ENCODE measurements around the gene TNFSF10.

Gene TNFSF10

GRCh38 chr3:172517859-172518466, 5.3 kb downstream of the TNFSF10 start:
- H3K4me3 ChIP-seq (ENCODE audit: low read depth in 1 of 2, low read length in 2 of 2) = peak overlapping the region; percentile 23 to 68; a peak in 3 of 4 replicates
- peaks cover 88% of the 10 kb centered on the region for H3K4me1 ChIP-seq (ENCODE audit: insufficient read depth, low read length)

GRCh38 chr3:172516318-172517214, 6.7 kb downstream of the TNFSF10 start:
- ATAC-seq (ENCODE audit: insufficient read depth, low read depth) (0 out of 3 replicates have a peak, but pooled peaks have one; percentile 10), DNase-seq (peak; percentile 61)
- no peak overlapping the region for H2AFZ ChIP-seq (ENCODE audit: low read depth, low read length)
- peaks cover 99% of the 10 kb centered on the region for H3K4me1 ChIP-seq (ENCODE audit: insufficient read depth, low read length)
- no peaks in the 10 kb centered on the region for H3K27me3 ChIP-seq (ENCODE audit: insufficient read depth, low read length, poor library complexity)
- H3K27ac ChIP-seq (ENCODE audit: low read length) = peak overlapping the region; percentile 92
- H3K9me3 ChIP-seq (ENCODE audit: insufficient read depth, low read length, severe bottlenecking) = no peaks in the 10 kb centered on the region
- peaks cover 87% of the 10 kb centered on the region for H3K79me2 ChIP-seq (ENCODE audit: insufficient read depth, low read length)
- H3K9ac ChIP-seq (ENCODE audit: low read depth, low read length) = peak overlapping the region; percentile 79
- H4K20me1 ChIP-seq (ENCODE audit: insufficient read depth, low read length) = no peaks in the 10 kb centered on the region; the same call in 1 of the 2 replicates
- no peak for TF ChIP-seq EZH2 (IDR thresholded peaks at IDR 0.05; ENCODE audit: borderline replicate concordance, low read depth, low read length, severe bottlenecking)
- TF ChIP-seq, protein P1, sequence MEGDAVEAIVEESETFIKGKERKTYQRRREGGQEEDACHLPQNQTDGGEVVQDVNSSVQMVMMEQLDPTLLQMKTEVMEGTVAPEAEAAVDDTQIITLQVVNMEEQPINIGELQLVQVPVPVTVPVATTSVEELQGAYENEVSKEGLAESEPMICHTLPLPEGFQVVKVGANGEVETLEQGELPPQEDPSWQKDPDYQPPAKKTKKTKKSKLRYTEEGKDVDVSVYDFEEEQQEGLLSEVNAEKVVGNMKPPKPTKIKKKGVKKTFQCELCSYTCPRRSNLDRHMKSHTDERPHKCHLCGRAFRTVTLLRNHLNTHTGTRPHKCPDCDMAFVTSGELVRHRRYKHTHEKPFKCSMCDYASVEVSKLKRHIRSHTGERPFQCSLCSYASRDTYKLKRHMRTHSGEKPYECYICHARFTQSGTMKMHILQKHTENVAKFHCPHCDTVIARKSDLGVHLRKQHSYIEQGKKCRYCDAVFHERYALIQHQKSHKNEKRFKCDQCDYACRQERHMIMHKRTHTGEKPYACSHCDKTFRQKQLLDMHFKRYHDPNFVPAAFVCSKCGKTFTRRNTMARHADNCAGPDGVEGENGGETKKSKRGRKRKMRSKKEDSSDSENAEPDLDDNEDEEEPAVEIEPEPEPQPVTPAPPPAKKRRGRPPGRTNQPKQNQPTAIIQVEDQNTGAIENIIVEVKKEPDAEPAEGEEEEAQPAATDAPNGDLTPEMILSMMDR (IDR thresholded peaks at IDR 0.05; ENCODE audit: borderline replicate concordance, extremely low read depth, low read length, poor library complexity, severe bottlenecking) = no peak
- peaks cover 76% of the 10 kb centered on the region for H3K36me3 ChIP-seq (ENCODE audit: insufficient read depth, low read length)
- H3K4me3 ChIP-seq (ENCODE audit: low read depth in 1 of 2, low read length in 2 of 2) = peak overlapping the region in 1 of 2 experiments; percentile 15; a peak in 1 of 4 replicates
- peak overlapping the region; percentile 67 for H3K4me2 ChIP-seq (ENCODE audit: insufficient read depth, low read length)

More at GRCh38 chr3:172517859-172518466, 5.3 kb downstream of the TNFSF10 start:
- H3K79me2 ChIP-seq (ENCODE audit: insufficient read depth, low read length) = peaks cover 95% of the 10 kb centered on the region
- no peaks in the 10 kb centered on the region for H3K9me3 ChIP-seq (ENCODE audit: insufficient read depth, low read length, severe bottlenecking)
- H3K4me2 ChIP-seq (ENCODE audit: insufficient read depth, low read length) = peak overlapping the region; percentile 67
- H3K9ac ChIP-seq (ENCODE audit: low read depth, low read length) = peak overlapping the region; percentile 79
- ATAC-seq (ENCODE audit: insufficient read depth, low read depth) = peak; percentile 74
- H3K36me3 ChIP-seq (ENCODE audit: insufficient read depth, low read length) = peaks cover 64% of the 10 kb centered on the region
- H2AFZ ChIP-seq (ENCODE audit: low read depth, low read length) = no peak overlapping the region
- peak; percentile 89 for DNase-seq
- TF ChIP-seq, protein P1 (IDR thresholded peaks at IDR 0.05; ENCODE audit: borderline replicate concordance, extremely low read depth, low read length, poor library complexity, severe bottlenecking) = no peak
- TF ChIP-seq EZH2 (IDR thresholded peaks at IDR 0.05; ENCODE audit: borderline replicate concordance, low read depth, low read length, severe bottlenecking) = no peak
- H4K20me1 ChIP-seq (ENCODE audit: insufficient read depth, low read length) = no peaks in the 10 kb centered on the region; the same call in 1 of the 2 replicates
- peak overlapping the region; percentile 92 for H3K27ac ChIP-seq (ENCODE audit: low read length)
- H3K27me3 ChIP-seq (ENCODE audit: insufficient read depth, low read length, poor library complexity) = no peaks in the 10 kb centered on the region

DNA sequence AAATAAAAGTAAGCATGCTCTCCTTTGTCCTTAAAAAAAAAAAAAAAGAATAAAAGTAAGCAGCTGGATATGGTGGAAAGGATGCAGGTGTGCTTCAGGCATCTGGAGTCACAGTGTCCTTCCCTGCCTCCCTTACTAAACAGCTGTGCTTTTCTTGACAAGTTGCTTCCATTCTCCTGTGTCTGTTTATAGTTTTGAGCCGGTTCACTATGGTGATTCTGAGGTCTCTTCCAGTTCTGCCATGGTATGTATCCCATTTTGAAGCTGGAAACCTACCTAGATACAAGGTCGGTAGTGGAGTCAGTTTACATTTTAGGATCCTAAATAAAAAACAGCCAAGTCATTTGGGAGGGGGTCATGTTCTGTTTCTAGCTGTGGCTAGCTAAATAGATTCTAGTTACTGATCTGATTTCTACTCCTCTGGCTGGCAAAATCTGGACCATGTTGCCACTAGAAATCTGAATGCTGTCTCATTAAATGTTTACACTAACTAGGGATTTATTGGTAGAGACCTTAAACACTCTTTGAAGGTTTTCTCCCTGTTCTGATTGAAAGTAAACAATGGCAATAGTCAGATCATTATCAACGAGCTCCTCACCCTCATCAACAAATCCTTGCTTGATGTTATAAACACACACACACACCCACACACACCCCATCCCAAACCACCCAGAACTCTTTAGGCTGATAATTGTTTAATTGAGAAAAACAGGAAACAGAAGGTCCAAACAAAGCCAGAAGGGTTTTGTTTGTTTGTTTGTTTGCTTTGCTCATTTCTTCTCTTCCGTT, 7.9 kb downstream of the TNFSF10 start:
- no peaks in the 10 kb centered on the region for H3K9me3 ChIP-seq (ENCODE audit: insufficient read depth, low read length, severe bottlenecking)
- peak overlapping the region; percentile 68 for H3K27ac ChIP-seq (ENCODE audit: low read length)
- DNase-seq = peak; percentile 47
- H3K9ac ChIP-seq (ENCODE audit: low read depth, low read length) = peak overlapping the region; percentile 7; the same call in 1 of the 2 replicates
- no peaks in the 10 kb centered on the region; the same call in 1 of the 2 replicates for H4K20me1 ChIP-seq (ENCODE audit: insufficient read depth, low read length)
- peaks cover 78% of the 10 kb centered on the region for H3K79me2 ChIP-seq (ENCODE audit: insufficient read depth, low read length)
- ATAC-seq (ENCODE audit: insufficient read depth, low read depth) = no peak
- TF ChIP-seq, protein P1 (IDR thresholded peaks at IDR 0.05; ENCODE audit: borderline replicate concordance, extremely low read depth, low read length, poor library complexity, severe bottlenecking) = no peak
- TF ChIP-seq EZH2 (IDR thresholded peaks at IDR 0.05; ENCODE audit: borderline replicate concordance, low read depth, low read length, severe bottlenecking) = no peak
- peak overlapping the region; percentile 31 for H3K4me2 ChIP-seq (ENCODE audit: insufficient read depth, low read length)
- peaks cover 84% of the 10 kb centered on the region for H3K36me3 ChIP-seq (ENCODE audit: insufficient read depth, low read length)
- no peak overlapping the region for H3K4me3 ChIP-seq (ENCODE audit: low read depth in 1 of 2, low read length in 2 of 2)
- H3K4me1 ChIP-seq (ENCODE audit: insufficient read depth, low read length) = peaks cover 90% of the 10 kb centered on the region
- no peak overlapping the region for H2AFZ ChIP-seq (ENCODE audit: low read depth, low read length)
- H3K27me3 ChIP-seq (ENCODE audit: insufficient read depth, low read length, poor library complexity) = no peaks in the 10 kb centered on the region

Data from DND-41 (cell line).